ENCODE measurements around the gene RADX. TPM values are rescaled to one million over a fixed set of nuclear protein-coding genes. Genes with fewer than 3 reads are reported as not detected.

RADX gene
- polyA plus RNA-seq, 1 of the 3 experiments (the other 2 are of a cell fraction) = not detected

DNA sequence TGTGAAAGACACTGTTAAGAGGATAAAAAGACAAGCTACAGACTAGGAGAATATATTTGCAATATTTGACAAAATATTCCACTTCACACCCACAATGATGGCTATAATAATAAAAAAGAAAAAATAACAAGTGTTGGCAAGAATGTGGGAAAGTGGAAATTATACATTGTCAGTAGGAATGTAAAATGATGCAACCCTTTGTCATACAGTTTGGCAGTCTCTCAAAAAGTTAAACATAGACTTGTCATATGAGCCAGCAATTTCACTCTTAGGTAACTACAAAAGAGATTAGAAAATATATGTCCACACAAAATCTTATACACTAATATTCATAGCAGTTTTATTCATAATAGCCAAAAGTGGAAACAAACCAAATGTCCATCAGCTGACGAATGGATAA is 5.2 kb upstream of the RADX start:
- Histone ChIP-seq H4K20me1 (ENCODE audit: insufficient read depth) (no peaks in the 10 kb centered on the region), H3K4me1 (ENCODE audit: control insufficient read depth in 1 of 2, insufficient read depth in 2 of 2, low read depth in 1 of 2, low read length in 1 of 2) (no peaks in the 10 kb centered on the region), H3F3A (replicated peaks; ENCODE audit: insufficient read depth) (no peaks in the 10 kb centered on the region), H3K27me3 (ENCODE audit: insufficient read depth) (peaks cover 10% of the 10 kb centered on the region; the same call in 1 of the 2 replicates), H3K9me2 (no peaks in the 10 kb centered on the region), H3K9me3 (no peaks in the 10 kb centered on the region), H3K36me3 (replicated peaks in 1 of 2; ENCODE audit: control insufficient read depth in 1 of 2, insufficient read depth in 2 of 2, low read length in 1 of 2) (no peaks in the 10 kb centered on the region), H2AFZ (ENCODE audit: low read depth) (no peak overlapping the region), H3K4me3 (ENCODE audit: low read depth in 2 of 2, low read length in 1 of 2) (no peak overlapping the region), H3K79me2 (ENCODE audit: insufficient read depth) (no peaks in the 10 kb centered on the region), H3K4me2 (no peak overlapping the region), H3K9ac (no peak overlapping the region), H3K27ac (ENCODE audit: low read depth in 2 of 2, low read length in 1 of 2) (no peak overlapping the region)
- DNase-seq = no peak
- TF ChIP-seq RFX5 (IDR thresholded peaks at IDR 0.05; ENCODE audit: low read length) = no peak
- TF ChIP-seq RCOR1 (IDR thresholded peaks at IDR 0.05; ENCODE audit: low read length) = no peak
- TF ChIP-seq FOSL2 (IDR thresholded peaks at IDR 0.05; ENCODE audit: borderline replicate concordance, low read depth) = no peak
- TF ChIP-seq, protein P1, sequence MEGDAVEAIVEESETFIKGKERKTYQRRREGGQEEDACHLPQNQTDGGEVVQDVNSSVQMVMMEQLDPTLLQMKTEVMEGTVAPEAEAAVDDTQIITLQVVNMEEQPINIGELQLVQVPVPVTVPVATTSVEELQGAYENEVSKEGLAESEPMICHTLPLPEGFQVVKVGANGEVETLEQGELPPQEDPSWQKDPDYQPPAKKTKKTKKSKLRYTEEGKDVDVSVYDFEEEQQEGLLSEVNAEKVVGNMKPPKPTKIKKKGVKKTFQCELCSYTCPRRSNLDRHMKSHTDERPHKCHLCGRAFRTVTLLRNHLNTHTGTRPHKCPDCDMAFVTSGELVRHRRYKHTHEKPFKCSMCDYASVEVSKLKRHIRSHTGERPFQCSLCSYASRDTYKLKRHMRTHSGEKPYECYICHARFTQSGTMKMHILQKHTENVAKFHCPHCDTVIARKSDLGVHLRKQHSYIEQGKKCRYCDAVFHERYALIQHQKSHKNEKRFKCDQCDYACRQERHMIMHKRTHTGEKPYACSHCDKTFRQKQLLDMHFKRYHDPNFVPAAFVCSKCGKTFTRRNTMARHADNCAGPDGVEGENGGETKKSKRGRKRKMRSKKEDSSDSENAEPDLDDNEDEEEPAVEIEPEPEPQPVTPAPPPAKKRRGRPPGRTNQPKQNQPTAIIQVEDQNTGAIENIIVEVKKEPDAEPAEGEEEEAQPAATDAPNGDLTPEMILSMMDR (IDR thresholded peaks at IDR 0.05) = no peak
- TF ChIP-seq, protein P2, sequence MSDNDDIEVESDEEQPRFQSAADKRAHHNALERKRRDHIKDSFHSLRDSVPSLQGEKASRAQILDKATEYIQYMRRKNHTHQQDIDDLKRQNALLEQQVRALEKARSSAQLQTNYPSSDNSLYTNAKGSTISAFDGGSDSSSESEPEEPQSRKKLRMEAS (IDR thresholded peaks at IDR 0.05; ENCODE audit: low read depth) = no peak
- TF ChIP-seq EZH2phosphoT487 (IDR thresholded peaks at IDR 0.05; ENCODE audit: borderline replicate concordance, low read depth) = no peak
- TF ChIP-seq, protein P3, sequence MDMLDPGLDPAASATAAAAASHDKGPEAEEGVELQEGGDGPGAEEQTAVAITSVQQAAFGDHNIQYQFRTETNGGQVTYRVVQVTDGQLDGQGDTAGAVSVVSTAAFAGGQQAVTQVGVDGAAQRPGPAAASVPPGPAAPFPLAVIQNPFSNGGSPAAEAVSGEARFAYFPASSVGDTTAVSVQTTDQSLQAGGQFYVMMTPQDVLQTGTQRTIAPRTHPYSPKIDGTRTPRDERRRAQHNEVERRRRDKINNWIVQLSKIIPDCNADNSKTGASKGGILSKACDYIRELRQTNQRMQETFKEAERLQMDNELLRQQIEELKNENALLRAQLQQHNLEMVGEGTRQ (IDR thresholded peaks at IDR 0.05; ENCODE audit: borderline replicate concordance, low read depth, low read length) = no peak
- no peak for TF ChIP-seq SIN3A (IDR thresholded peaks at IDR 0.05; ENCODE audit: borderline replicate concordance, low read depth, low read length)
- TF ChIP-seq JUND (IDR thresholded peaks at IDR 0.05) = no peak
- TF ChIP-seq POLR2AphosphoS5 (IDR thresholded peaks at IDR 0.05; ENCODE audit: low read depth, low read length) = no peak
- no peak for TF ChIP-seq NFIC (IDR thresholded peaks at IDR 0.05; ENCODE audit: borderline replicate concordance)
- TF ChIP-seq GABPA (IDR thresholded peaks at IDR 0.05; ENCODE audit: low read depth) = no peak
- TF ChIP-seq TCF12 (IDR thresholded peaks at IDR 0.05) = no peak
- no peak for TF ChIP-seq NRF1 (IDR thresholded peaks at IDR 0.05; ENCODE audit: low read depth, low read length)
- WGBS (ENCODE audit: low lambda C conversion rate) = 0% methylated on average over 1 of the region's 1 CpG
- POLR2A ChIA-PET = no interaction called here
- CTCF ChIA-PET = interaction anchor here (1.0 kb wide), 1 partner anchor 125 kb away, joined by 3 read pairs; no protein-coding TSS in a partner anchor

DNA sequence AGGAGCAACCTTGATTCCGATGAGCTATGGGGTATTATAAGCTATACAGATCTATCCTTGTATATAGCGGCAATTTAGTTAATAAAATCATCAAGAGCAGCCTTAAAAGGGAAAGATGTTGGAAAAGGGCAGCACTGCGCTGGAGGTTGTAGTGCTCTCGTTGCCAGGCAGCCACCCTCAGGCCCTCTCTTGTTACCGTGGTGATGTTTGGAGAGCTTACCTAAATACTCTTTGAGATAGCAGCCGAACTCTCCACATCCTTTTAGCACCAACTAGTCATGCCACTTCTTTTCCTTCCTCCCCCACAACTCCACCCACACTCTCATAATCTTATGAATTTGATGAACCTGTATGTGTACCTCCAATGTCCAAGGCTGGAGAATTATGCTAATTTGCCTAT is 3.8 kb upstream of the RADX start:
- 11% methylated on average over 6 of the region's 6 CpGs for WGBS (ENCODE audit: low lambda C conversion rate)
- H3K36me3 ChIP-seq (replicated peaks in 1 of 2; ENCODE audit: control insufficient read depth in 1 of 2, insufficient read depth in 2 of 2, low read length in 1 of 2) = no peaks in the 10 kb centered on the region
- no peaks in the 10 kb centered on the region for H3K9me3 ChIP-seq
- DNase-seq = no peak
- CTCF ChIA-PET = no interaction called here
- no peak overlapping the region for H3K4me2 ChIP-seq
- H3F3A ChIP-seq (replicated peaks; ENCODE audit: insufficient read depth) = no peaks in the 10 kb centered on the region
- H4K20me1 ChIP-seq (ENCODE audit: insufficient read depth) = no peaks in the 10 kb centered on the region
- no peak overlapping the region for H3K27ac ChIP-seq (ENCODE audit: low read depth in 2 of 2, low read length in 1 of 2)
- POLR2A ChIA-PET = no interaction called here
- H3K4me3 ChIP-seq (ENCODE audit: low read depth in 2 of 2, low read length in 1 of 2) = no peak overlapping the region
- H3K9ac ChIP-seq = no peak overlapping the region
- H3K9me2 ChIP-seq = no peaks in the 10 kb centered on the region
- H3K4me1 ChIP-seq (ENCODE audit: control insufficient read depth in 1 of 2, insufficient read depth in 2 of 2, low read depth in 1 of 2, low read length in 1 of 2) = peaks cover 0 to 4% of the 10 kb centered on the region in 2 experiments; a peak in 1 of 4 replicates
- TF ChIP-seq MXI1 (IDR thresholded peaks at IDR 0.05; ENCODE audit: low read depth, low read length) = no peak
- H3K27me3 ChIP-seq (ENCODE audit: insufficient read depth) = peaks cover 25% of the 10 kb centered on the region; the same call in 1 of the 2 replicates
- H2AFZ ChIP-seq (ENCODE audit: low read depth) = no peak overlapping the region
- no peaks in the 10 kb centered on the region for H3K79me2 ChIP-seq (ENCODE audit: insufficient read depth)

Data from SK-N-SH (cell line).